HEK293T (cell line): Measurements from ENCODE around the gene CSNK1D.

Experiments
- ELF4 ChIP-seq: fragments of 450-650 bp; IDR thresholded peaks from 2 replicates; pipeline ENCODE4 v1.6.1; 2017; ENCODE audit warnings: antibody characterized with exemption
- FOXK2 ChIP-seq: fragments of 450-650 bp; IDR thresholded peaks from 2 replicates; pipeline ENCODE4 v1.6.1; 2016; ENCODE audit warnings: mild to moderate bottlenecking
- LEF1 ChIP-seq: fragments of 450-650 bp; IDR thresholded peaks from 2 replicates; pipeline ENCODE4 v1.6.1; 2017; ENCODE audit warnings: mild to moderate bottlenecking, borderline replicate concordance
- NFRKB ChIP-seq: fragments of 450-650 bp; IDR thresholded peaks from 2 replicates; pipeline ENCODE4 v1.6.1; 2016; ENCODE audit warnings: mild to moderate bottlenecking, moderate library complexity
- SP1 ChIP-seq: fragments of 450-650 bp; IDR thresholded peaks from 2 replicates; pipeline ENCODE4 v1.6.1; 2017
- SUZ12 ChIP-seq: fragments of 450-650 bp; IDR thresholded peaks from 2 replicates; pipeline ENCODE4 v1.6.1; 2016; ENCODE audit warnings: mild to moderate bottlenecking
- TF ChIP-seq, protein P1 (sequence below): fragments of 450-650 bp; IDR thresholded peaks from 2 replicates; pipeline ENCODE4 v1.6.1; 2016

DNA sequence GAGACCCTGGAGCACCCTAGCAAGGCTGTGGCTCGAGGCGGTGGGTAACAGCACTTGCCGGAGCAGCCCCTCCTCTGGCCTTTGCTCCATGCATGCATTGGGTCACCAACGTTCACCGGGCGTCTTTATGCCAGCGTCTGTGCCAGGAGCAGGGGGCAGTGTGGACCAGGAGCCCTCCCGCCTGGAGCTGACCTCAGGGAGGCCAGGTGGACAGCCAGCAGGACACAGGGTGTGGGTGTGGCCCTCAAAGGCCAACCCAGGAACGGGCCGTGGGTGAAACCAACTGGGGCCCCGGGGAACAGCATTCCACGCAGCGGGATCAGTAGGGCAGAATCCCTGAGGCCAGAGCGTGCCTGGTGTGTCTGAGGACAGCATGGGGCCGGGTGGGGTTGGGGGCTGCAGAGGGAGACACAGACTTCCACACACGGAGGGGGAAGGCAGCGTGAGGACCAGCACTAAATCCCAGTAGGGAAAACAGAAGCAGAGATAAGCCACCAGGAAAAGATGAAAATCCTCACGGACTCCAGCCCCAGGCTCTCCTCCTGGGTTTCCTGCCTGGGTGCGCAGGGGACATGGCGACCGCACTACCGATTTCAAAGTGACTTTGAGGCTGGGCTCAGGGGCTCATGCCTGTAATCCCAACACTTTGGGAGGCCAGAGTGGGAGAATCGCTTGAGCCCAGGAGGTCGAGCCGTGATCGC, 46.8 kb upstream of the CSNK1D start:
- TF ChIP-seq LEF1 (no peak), NFRKB (no peak), ELF4 (no peak), SP1 (no peak), SUZ12 (no peak), FOXK2 (no peak)
- TF ChIP-seq, protein P1, sequence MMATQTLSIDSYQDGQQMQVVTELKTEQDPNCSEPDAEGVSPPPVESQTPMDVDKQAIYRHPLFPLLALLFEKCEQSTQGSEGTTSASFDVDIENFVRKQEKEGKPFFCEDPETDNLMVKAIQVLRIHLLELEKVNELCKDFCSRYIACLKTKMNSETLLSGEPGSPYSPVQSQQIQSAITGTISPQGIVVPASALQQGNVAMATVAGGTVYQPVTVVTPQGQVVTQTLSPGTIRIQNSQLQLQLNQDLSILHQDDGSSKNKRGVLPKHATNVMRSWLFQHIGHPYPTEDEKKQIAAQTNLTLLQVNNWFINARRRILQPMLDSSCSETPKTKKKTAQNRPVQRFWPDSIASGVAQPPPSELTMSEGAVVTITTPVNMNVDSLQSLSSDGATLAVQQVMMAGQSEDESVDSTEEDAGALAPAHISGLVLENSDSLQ: no peak
